HG03175 (cell line): Measurements from ENCODE around the gene CXCL6.

Source experiments
- ATAC-seq: cut with Tn5 transposase; IDR thresholded peaks from one replicate; pipeline ENCODE4 v1.9.1; 2021; ENCODE audit warnings: mild to moderate bottlenecking, moderate library complexity; ENCODE audit not compliant: unreplicated experiment

Gene CXCL6

DNA sequence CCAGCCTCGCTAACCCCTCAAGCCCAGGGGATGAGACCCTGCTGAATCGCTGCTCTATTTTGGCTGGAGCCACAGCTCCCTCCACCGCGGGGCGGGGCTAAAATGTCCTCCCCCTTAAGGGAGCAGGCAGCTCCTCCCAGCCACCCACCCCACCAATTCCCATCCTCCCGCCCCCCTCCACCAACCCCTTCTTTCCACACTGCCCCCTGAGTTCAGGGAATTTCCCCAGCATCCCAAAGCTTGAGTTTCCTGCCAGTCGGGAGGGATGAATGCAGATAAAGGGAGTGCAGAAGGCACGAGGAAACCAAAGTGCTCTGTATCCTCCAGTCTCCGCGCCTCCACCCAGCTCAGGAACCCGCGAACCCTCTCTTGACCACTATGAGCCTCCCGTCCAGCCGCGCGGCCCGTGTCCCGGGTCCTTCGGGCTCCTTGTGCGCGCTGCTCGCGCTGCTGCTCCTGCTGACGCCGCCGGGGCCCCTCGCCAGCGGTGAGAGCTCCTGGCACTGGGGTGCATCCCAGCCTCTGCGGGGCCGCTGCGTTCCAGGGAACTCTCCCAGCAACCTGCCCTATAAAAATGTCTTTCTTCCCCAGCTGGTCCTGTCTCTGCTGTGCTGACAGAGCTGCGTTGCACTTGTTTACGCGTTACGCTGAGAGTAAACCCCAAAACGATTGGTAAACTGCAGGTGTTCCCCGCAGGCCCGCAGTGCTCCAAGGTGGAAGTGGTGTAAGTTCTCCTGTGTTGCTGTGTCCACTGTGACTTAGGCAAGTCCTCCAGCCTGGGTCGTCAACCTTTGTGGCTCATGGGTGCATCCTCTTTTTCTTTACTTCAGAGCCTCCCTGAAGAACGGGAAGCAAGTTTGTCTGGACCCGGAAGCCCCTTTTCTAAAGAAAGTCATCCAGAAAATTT, at the start of gene CXCL6:
CXCL6 (plus strand) TSS at position 306 of the 907 bp plus-strand sequence; CDS start at position 379, 73 bp downstream.
- no peak for ATAC-seq

DNA sequence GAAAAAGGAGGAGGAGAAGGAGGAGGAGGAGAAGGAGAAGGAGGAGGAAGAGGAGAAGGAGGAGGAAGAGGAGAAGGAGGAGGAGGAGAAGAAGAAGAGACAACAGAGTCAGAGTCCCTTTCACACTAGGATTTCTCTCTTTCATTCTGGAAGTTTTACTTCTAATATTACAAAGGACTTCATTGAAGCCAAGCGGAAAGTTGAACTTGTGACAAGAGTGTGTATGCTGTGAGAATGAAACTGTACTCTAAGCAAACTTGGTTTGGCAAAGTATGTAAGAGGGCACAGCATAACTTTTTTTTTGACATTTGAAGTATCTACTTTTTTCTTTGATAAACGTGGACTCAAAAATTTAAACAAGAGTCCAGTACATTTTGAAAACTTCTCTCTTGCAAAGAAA, 48.1 kb upstream of the CXCL6 start:
- no peak for ATAC-seq

DNA sequence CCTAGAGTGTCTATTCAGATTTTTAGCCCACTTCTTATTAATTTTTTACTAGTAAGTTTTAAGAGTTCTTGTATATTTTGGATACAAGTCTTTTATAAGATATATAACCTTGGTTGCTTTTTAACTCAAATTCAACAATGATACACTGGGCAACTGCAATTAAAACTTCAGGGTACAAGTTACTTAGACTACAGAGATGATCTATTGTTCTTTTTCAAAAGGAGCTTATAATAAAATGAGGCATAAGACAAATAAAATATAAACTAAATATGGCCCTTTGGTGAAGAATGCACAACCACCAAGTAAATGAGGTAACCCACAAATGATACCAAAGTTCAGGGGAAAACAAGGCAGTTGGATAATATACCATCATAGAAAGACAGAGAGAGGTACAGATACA, 37.6 kb upstream of the CXCL6 start:
- ATAC-seq: no peak

DNA sequence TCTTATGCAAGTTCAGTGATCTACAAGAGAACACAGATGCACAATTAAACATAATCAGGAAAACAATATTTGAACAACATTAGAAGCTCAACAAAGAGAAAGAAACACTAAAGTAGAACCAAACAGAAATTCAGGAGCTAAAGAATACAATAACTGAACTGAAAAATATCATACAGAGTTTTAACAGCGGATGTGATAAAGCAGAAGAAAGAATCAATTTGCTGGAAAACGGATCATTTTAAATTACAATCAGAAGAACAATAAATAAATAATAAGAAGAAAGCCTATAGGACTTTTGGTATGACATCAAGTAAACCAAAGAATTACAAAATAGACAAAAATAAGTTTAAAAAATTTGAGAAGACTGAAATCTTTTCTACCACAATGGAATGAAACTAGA, 36.3 kb upstream of the CXCL6 start:
- ATAC-seq: no peak

DNA sequence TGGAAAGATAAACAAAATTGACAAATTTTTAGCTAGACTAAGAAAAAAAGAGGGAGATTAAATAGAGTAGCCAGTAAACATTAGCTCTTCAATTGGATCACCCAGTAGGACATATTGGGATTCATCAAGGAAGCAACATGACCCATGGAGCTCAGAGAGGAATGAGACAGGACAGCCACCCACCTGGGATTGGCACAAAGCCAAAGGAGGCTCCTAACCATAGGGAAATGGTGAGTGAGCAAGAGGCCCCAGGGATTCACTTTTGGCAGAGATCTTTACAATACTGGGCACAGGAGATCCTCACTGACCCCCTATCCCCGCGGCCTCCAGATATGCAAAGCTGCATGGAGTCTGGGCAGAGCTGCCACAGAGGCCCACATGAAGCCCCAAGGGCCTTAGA, 34.8 kb upstream of the CXCL6 start:
- ATAC-seq: no peak

DNA sequence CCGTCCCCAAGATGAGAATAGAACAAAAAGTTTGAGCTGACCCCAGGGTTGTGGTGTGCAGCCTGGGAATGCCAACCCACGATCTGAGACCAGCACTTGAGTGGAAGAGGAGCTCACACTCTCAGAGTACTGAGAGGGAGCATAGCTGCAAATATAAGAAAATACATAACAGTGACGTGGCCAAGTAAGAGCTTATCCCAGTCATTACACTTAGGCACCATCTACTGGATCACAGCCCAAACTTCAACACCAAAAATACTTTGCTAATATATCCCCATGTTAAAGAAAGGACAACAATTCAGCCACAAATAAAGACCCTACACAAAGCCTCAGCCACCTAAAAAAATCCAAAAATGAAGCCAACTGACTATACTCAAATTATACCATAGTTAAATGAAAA, 33.3 kb upstream of the CXCL6 start:
- no peak for ATAC-seq

DNA sequence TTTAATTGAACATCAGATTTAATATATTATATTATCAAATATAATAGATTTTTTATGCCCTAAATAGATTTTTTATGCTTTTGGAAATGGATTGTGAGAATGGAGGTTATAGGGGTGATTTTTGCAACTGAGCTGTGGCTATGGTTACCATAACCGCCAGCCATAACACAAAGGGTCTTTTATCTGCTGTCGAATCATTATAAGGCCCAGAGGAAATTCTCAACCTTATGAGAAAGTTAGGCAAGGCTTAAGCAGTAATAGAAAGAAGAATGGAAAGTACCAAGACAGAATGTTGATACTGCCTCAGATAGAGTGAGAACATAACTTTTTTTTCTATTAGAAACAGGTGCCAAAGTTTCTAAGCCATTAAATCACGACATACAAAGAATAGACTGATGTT, 26.3 kb upstream of the CXCL6 start:
- no peak for ATAC-seq

DNA sequence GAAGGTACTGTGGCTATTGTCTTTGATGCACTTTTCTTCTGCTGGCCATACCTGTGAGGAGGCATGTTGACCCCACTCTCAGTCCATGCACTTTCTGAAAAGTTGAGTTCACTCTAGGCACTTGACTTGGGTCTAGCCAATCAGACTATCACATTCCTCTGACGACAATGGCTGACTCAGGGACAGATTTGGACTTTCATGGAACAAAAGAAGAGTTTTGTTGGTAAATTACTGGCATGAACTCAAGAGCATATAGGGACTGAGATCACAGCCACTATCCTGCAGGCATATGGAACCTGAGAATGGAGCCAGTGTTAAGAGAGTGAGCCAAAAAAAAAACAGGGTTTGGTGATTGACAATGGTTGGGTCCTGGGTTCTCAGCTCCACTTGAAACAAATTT, 24.6 kb upstream of the CXCL6 start:
- no peak for ATAC-seq

DNA sequence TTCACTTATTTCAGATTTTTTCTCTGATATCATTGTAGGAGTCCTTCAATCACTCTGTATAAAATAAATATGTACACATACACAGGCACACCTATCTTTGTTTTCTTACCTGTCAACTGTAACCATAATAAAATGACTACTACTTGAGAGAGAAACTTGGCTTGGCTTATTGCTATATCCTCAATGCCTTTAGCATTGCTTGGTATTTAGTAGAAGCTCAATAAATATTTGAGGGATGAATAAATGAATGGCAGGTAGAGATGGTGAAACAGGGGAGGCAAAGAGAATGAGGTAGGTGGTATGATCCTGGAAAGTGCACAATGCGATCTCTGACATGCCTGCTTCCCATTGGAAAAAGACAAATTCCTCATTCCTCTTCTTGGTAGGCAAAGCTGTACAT, 21.8 kb upstream of the CXCL6 start:
- ATAC-seq: no peak

DNA sequence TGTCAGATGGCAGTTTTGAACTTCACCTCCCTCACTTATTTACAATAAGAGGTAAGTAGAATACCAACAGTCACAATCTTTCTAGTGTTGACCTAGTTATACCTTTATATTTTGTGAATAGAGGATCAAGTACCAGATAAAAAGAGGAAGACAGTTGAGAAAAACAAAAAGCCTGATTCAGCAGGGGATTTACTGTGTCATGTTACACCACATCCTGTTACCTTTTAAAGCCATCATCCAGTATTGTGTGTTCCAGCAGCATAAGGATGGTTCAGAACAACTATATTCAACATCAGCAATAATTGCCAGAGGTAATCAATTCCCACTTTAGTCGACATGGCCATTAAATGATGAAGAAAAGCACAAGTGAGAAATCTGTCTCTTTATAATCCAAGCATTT, 21.3 kb upstream of the CXCL6 start:
- ATAC-seq: no peak

DNA sequence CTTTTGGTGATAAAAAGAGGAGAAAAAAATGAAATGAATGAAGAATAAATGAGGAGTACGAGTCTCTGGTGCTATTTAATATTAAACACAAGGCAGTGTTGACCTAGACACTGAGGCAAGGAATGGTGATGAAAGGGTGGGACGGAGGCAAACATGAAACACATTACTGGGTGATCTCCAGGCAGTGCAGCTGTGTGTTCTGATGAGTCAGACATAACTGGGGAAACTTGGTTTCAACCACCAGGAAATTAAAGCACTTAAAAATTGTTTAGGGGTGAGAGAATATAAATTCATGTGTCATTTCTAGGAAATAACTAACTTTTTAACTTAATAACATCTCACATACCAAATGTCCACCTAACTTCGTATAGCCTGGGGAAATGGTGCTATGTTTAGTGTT, 19.7 kb upstream of the CXCL6 start:
- no peak for ATAC-seq

DNA sequence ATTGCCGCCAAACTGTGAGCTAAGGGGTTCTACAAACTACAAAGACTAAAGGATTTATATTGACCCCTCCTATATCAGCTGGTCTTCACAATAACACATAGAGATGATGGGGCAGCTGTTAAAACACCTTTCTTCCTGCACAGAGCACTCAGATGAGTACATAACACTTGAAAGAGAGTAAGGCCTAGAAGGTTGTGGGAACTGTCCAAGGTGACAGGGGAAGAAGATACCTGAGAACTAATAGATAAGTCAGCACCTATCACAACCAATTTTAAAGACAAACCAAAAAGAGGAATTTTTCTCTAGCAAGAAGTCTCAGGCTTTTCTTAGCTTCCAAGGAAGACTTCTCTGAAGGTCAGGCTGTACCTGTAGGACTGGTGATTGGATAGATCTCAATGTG, 19.1 kb upstream of the CXCL6 start:
- ATAC-seq: no peak

DNA sequence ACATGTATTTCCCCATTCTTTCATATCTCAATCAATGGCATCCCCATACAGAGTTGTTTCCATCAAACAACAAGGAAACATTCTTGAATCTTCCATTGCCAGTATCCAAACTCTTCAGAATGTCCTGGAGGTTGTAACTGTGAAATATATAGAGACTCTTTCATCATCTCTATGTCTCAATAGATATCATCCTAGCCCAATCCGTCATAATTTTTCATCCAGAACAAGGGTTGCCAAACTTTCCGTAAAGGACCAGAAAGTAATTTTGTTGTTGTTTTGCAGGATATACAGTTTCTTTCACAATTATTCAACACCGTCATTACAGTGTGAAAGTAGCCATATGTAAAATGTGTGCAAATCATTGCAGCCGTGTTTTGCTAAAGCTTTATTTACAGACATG, 15.2 kb upstream of the CXCL6 start:
- ATAC-seq: no peak

DNA sequence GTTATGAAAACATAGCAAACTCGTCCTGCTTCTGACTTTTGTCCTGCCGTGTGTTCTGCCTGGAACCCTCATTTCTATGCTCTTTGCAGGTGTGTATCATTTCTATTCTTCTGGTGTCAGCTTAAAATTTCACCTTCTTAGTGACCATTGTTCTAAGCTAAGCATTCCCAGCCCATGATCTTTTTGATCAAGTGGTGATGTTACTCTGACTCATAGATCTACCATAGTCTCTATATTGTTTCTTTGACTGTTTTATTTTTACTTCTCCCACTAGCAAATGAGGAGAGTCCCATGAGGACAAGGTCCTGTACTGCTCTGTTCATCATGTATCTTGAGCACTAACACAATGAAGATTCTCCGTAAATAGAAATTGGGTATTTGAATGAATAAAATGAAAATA, 14.1 kb upstream of the CXCL6 start:
- ATAC-seq: no peak

DNA sequence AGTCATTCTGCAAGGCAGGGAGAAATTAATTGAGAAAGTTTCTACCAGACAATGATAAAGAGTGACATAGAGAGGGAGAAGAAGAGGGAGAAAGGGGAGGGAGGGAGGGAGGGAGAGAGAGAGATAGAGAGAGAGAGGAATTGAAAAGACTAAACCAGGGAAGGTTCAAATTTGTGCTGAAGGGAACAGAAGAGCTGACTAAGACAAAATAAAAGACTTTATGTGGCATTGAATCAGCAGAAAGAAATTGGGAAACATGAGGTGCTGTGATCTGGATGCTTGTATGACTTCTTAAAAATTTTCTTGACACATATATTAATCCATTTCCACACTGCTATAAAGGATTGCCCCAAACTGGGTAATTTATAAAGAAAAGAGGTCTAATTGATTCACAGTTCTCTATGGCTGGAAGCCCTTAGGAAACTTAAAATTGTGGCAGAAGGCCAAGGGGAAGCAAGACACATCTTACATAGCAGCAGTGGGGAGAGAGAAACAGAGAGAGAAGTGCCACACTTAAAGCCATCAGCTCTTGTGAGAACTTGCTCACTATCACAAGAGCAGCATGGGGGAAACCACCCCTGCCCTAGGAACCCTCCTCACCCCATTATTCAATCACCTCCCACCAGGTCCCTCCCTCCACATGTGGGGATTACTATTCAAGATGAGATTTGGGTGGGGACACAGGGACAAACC, 13.5 kb upstream of the CXCL6 start:
- ATAC-seq: no peak

DNA sequence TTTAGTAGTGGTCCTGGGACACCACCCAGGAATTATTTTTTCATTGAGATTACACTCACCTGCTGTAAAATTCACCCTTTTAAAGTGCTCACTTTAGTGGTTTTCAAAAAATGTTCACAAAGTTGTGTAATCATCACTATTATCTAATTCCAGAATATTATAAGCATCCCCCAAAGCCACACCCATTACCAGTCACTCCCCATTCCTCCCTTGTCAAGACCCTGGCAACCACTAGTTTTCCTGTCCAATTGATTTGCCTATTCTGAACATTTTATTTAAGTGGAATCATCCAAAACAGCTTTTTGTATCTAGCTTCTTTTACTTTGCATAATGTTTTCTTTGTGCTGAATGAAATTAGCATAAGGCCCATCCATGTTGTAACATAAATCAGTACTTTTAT, 12.7 kb upstream of the CXCL6 start:
- ATAC-seq: no peak

DNA sequence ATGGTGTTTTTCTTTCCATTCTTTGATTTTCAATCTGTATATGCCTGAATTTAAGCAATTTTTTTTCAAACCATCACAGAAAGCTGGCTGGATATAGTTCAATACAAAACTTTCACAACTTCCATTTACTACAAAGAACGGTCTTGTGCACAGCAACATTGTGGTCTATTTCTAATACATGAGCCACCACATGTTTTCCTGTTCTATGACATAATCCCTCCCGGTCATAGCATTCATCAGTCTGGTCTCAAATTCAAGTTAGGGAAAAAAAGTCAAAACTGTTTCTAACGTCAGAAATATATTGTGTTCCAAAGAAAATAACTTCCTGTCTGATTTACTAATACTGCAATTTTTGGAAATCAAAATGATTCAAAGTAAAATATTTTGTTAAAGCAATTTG, 7.5 kb upstream of the CXCL6 start:
- no peak for ATAC-seq

DNA sequence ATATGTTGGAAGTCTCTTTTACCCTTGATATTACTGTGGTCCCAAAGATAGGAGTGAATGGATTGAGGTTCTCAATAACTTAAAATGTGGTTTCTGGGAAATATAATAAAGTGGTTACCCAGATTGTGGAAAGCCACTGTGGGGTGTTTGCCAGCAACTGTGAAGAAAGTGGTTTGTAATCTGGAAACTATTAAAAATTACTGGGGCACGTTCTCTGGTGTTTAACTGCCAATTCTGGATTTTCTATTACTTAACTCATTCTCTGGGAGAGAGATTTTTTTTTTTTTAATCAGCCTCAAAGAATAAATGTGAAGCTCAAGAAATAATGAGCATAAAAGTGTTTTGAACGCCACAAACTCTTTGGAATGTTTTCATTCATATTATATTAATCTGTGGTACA, 4.9 kb upstream of the CXCL6 start:
- ATAC-seq: no peak

DNA sequence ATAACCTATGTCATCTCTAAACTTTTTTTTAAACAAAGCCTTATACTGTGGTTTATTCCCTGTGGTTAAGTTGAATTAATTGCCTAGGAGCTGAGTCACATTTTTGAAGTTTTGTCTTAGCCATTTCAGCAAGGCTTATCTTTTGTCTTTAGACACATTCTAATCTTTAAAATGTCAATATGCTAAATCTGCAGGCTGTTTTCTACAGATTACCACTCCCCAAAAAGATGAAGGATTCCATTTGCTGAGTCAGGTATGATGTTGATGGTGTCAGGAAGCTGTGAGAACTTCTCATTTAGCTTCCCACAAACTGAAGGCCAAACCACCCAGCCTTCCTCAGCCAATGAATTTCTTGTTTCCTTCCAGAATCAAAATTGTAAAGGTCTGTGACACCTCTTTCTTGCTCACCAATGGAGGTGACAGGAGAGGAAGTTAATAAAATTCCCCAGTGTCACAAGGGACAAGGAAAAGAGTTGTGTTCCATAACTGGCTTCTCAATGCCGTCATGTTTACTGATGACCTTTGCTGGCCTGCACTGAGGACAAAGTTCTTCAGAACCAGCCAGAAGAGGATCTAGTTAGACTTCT, 3.7 kb upstream of the CXCL6 start:
- no peak for ATAC-seq

DNA sequence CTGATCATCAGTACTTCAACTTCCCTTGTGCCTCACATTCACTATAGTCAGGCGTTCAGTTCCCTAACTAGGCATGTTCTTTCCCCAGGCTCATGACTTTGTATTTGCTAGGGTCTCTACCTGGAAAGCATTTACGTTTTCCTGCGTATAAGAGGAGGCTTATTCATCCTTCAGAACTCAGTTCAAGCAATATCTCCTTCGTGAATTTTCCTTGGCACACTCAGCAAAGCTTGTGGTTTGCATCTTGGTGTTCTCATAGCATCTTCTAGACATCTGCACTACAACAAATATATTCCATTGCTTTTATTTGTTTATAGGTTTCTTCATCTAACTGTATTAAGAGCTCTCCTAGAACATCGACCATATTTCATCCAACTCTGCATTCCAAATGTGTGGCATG, 2.6 kb downstream of the CXCL6 start:
- no peak for ATAC-seq

DNA sequence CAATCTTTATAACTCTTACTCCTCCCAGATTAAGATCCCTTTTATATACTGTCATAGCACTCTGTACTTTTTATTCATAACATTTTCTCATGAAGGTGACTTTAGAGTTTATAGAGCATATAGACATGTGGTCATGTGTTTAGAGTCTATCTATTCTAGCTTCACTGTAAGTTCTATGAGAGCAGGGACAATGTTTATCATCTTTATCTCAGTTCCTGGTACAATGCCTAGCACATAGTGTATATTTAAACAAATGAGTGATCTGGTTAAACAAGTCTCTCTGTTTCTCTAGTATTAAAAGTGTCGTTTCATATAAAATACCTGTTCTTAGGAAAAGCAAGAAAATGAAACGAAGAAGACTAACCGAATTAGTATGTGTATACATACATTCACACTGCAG, 3.2 kb downstream of the CXCL6 start:
- ATAC-seq: no peak
